ENCODE data around the gene SMIM38. TPM values are rescaled to one million over a fixed set of nuclear protein-coding genes. Genes with fewer than 3 reads are reported as not detected.

The SMIM38 gene
- total and polyA plus RNA-seq, 2 donors (not counting 1 experiment from before 2014, with no cell fraction given), result 1.2 to 1.6 TPM

DNA sequence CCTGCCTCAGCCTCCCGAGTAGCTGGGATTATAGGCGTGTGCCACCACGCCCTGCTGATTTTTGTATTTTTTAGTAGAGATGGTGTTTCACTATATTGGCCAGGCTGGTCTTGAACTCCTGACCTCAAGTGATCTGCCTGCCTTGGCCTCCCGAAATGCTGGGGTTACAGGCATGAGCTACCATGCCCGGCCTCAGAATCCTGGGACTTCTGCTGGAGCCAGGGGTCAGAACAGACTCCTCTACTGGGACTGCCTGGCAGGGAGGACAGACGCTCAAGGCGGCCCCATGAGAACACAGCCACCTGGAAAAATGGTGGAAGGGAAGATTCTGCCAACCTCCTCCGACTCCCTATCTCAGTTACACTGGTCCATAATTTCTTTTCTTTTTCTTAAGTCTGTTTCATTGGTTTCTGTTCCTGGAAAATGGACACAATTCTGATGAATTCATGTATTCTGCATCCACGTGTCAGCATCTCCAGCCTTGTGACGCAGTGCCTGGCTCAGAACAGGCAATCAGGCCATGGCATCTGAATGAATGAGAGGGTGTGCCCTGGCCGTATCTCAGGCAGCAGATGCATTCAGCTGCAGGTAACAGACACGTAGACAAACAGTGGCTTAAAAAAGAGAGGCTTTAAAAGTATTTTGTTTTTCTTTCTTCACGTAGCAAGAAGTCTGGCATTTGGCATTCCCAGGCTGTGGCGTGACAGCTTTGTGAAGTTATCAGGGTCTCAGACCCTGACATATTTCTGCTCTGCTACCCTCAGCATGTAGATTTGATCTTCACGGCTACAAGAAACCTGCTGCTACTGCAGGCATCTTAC is 4.8 kb downstream of the SMIM38 start:
- no peak overlapping the region for H3K4me2 ChIP-seq (replicated peaks; ENCODE audit: low read depth, low read length, poor library complexity, severe bottlenecking)
- H3K27ac ChIP-seq (ENCODE audit: low read length in 2 of 2), result no peak overlapping the region
- POLR2A ChIA-PET, result no interaction called here
- no peaks in the 10 kb centered on the region for H3K36me3 ChIP-seq (replicated peaks in 1 of 2; ENCODE audit: control extremely low read depth in 1 of 2, control insufficient read depth in 1 of 2, extremely low read depth in 1 of 2, insufficient read depth in 2 of 2, low read length in 1 of 2)
- no peak overlapping the region for H3K9ac ChIP-seq (ENCODE audit: low read length)
- DNase-seq (no peak), ATAC-seq (ENCODE audit: low read depth) (no peak)
- CTCF ChIA-PET, result no interaction called here
- Mint-ChIP-seq H3K9me3 (ENCODE audit: insufficient read depth) (peaks cover 6% of the 10 kb centered on the region), H3K4me1 (peaks cover 10% of the 10 kb centered on the region), H3K27me3 (peaks cover 8% of the 10 kb centered on the region), H3K4me3 (no peak overlapping the region), H3K27ac (no peak overlapping the region)
- H3K79me2 ChIP-seq (ENCODE audit: control insufficient read depth, insufficient read depth, low read length), result no peaks in the 10 kb centered on the region
- TF ChIP-seq, protein P1, sequence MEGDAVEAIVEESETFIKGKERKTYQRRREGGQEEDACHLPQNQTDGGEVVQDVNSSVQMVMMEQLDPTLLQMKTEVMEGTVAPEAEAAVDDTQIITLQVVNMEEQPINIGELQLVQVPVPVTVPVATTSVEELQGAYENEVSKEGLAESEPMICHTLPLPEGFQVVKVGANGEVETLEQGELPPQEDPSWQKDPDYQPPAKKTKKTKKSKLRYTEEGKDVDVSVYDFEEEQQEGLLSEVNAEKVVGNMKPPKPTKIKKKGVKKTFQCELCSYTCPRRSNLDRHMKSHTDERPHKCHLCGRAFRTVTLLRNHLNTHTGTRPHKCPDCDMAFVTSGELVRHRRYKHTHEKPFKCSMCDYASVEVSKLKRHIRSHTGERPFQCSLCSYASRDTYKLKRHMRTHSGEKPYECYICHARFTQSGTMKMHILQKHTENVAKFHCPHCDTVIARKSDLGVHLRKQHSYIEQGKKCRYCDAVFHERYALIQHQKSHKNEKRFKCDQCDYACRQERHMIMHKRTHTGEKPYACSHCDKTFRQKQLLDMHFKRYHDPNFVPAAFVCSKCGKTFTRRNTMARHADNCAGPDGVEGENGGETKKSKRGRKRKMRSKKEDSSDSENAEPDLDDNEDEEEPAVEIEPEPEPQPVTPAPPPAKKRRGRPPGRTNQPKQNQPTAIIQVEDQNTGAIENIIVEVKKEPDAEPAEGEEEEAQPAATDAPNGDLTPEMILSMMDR (IDR thresholded peaks at IDR 0.05), result no peak
- TF ChIP-seq EZH2 (IDR thresholded peaks at IDR 0.05; ENCODE audit: borderline replicate concordance, insufficient read depth, low read depth, low read length, poor library complexity, severe bottlenecking), result no peak
- WGBS (ENCODE audit: insufficient coverage), result 93% methylated on average over 7 of the region's 15 CpGs
- intact Hi-C loops (cut with micrococcal nuclease), result no loop called here
- no peak overlapping the region for H2AFZ ChIP-seq (ENCODE audit: insufficient read depth, low read depth, low read length, poor library complexity, severe bottlenecking)
- H3K4me1 ChIP-seq (ENCODE audit: control insufficient read depth in 2 of 2, insufficient read depth in 2 of 2, low read length in 2 of 2), result peaks cover 0 to 3% of the 10 kb centered on the region in 2 donors
- H3K9me3 ChIP-seq (ENCODE audit: control extremely low read depth in 1 of 3, control insufficient read depth in 2 of 3, insufficient read depth in 1 of 3, low read length in 2 of 3), result peaks cover 3 to 7% (median 7%) of the 10 kb centered on the region in 3 donors
- H3K4me3 ChIP-seq (ENCODE audit: control extremely low read depth in 1 of 5, extremely low read depth in 1 of 5, insufficient read depth in 1 of 5, low read depth in 2 of 5, low read length in 4 of 5), result no peak overlapping the region
- no peaks in the 10 kb centered on the region for H4K20me1 ChIP-seq (ENCODE audit: control insufficient read depth, insufficient read depth, low read length, poor library complexity, severe bottlenecking)
- peaks cover 0 to 13% (median 0%) of the 10 kb centered on the region in 4 experiments for H3K27me3 ChIP-seq (replicated peaks in 1 of 4; ENCODE audit: control extremely low read depth in 1 of 4, control insufficient read depth in 3 of 4, insufficient read depth in 4 of 4, low read length in 3 of 4)

DNA sequence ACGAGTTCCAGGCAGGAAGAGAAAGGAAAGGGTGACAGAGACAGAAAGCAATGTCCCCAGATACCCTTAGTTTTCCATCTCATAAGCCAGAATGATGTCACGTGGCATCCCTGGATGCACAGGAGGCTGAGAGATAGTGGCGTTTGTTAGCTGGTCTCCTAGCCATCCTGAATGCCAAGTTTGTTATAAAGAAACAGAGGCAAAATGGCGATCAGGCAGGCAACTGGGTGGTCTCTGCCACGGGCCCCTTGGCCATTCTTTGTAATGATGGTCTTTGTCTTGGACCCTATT is 5.3 kb downstream of the SMIM38 start:
- Mint-ChIP-seq H3K9me3 (ENCODE audit: insufficient read depth) (peaks cover 6% of the 10 kb centered on the region), H3K4me3 (no peak overlapping the region), H3K27me3 (peaks cover 5% of the 10 kb centered on the region), H3K27ac (no peak overlapping the region), H3K4me1 (peaks cover 5% of the 10 kb centered on the region)
- ATAC-seq (ENCODE audit: low read depth), result no peak
- DNase-seq, result no peak
- ChIA-PET CTCF (no interaction called here), POLR2A (no interaction called here)
- Histone ChIP-seq H3K27me3 (replicated peaks in 1 of 4; ENCODE audit: control extremely low read depth in 1 of 4, control insufficient read depth in 3 of 4, insufficient read depth in 4 of 4, low read length in 3 of 4) (peaks cover 0 to 13% (median 0%) of the 10 kb centered on the region in 4 experiments), H3K36me3 (replicated peaks in 1 of 2; ENCODE audit: control extremely low read depth in 1 of 2, control insufficient read depth in 1 of 2, extremely low read depth in 1 of 2, insufficient read depth in 2 of 2, low read length in 1 of 2) (no peaks in the 10 kb centered on the region), H2AFZ (ENCODE audit: insufficient read depth, low read depth, low read length, poor library complexity, severe bottlenecking) (no peak overlapping the region), H3K9ac (ENCODE audit: low read length) (no peak overlapping the region), H3K4me1 (ENCODE audit: control insufficient read depth in 2 of 2, insufficient read depth in 2 of 2, low read length in 2 of 2) (no peaks in the 10 kb centered on the region), H3K4me2 (replicated peaks; ENCODE audit: low read depth, low read length, poor library complexity, severe bottlenecking) (no peak overlapping the region), H3K79me2 (ENCODE audit: control insufficient read depth, insufficient read depth, low read length) (no peaks in the 10 kb centered on the region), H3K4me3 (ENCODE audit: control extremely low read depth in 1 of 5, extremely low read depth in 1 of 5, insufficient read depth in 1 of 5, low read depth in 2 of 5, low read length in 4 of 5) (no peak overlapping the region), H3K9me3 (ENCODE audit: control extremely low read depth in 1 of 3, control insufficient read depth in 2 of 3, insufficient read depth in 1 of 3, low read length in 2 of 3) (peaks cover 3 to 7% (median 7%) of the 10 kb centered on the region in 3 donors), H3K27ac (ENCODE audit: low read length in 2 of 2) (no peak overlapping the region), H4K20me1 (ENCODE audit: control insufficient read depth, insufficient read depth, low read length, poor library complexity, severe bottlenecking) (no peaks in the 10 kb centered on the region)
- intact Hi-C loops (cut with micrococcal nuclease), result no loop called here
- WGBS (ENCODE audit: insufficient coverage), result 86% methylated on average over 4 of the region's 5 CpGs
- TF ChIP-seq, protein P1 (IDR thresholded peaks at IDR 0.05), result no peak
- TF ChIP-seq EZH2 (IDR thresholded peaks at IDR 0.05; ENCODE audit: borderline replicate concordance, insufficient read depth, low read depth, low read length, poor library complexity, severe bottlenecking), result no peak

All from B cell (primary cell).